ENCODE data around the gene TMEM14A.
"Not testable (repeated sequence)": the region's sequence is repeated elsewhere in the genome, so short reads cannot be mapped to it uniquely, and the experiment has no call there.

The TMEM14A gene

DNA sequence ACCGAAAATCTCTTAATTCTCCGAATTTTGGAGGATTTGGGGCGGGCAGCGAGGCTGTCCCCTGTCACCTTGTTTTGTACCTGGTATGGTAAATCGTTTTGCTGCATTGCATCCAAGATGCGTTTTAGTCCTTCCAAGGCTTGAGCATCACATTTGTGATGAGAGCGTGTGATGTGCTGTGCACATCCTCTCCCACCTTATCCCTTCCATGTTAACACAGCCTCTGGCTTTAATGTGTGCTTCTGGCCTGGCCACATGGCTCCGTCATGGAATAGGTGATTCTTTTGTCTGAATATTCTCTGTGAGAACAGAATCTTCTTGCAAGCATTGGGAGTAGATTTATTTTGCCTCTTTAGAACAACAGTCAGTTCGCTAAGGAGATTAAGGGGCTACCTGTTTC lies 763 bp downstream of the TMEM14A start:
- H3K4me3 ChIP-seq (replicated peaks; ENCODE audit: low read depth, low read length): peak overlapping the region; percentile 77
- TF ChIP-seq, protein P1, sequence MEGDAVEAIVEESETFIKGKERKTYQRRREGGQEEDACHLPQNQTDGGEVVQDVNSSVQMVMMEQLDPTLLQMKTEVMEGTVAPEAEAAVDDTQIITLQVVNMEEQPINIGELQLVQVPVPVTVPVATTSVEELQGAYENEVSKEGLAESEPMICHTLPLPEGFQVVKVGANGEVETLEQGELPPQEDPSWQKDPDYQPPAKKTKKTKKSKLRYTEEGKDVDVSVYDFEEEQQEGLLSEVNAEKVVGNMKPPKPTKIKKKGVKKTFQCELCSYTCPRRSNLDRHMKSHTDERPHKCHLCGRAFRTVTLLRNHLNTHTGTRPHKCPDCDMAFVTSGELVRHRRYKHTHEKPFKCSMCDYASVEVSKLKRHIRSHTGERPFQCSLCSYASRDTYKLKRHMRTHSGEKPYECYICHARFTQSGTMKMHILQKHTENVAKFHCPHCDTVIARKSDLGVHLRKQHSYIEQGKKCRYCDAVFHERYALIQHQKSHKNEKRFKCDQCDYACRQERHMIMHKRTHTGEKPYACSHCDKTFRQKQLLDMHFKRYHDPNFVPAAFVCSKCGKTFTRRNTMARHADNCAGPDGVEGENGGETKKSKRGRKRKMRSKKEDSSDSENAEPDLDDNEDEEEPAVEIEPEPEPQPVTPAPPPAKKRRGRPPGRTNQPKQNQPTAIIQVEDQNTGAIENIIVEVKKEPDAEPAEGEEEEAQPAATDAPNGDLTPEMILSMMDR (IDR thresholded peaks at IDR 0.05; ENCODE audit: low read length, missing control alignments): no peak
- no peak for DNase-seq (ENCODE audit: low read depth)

DNA sequence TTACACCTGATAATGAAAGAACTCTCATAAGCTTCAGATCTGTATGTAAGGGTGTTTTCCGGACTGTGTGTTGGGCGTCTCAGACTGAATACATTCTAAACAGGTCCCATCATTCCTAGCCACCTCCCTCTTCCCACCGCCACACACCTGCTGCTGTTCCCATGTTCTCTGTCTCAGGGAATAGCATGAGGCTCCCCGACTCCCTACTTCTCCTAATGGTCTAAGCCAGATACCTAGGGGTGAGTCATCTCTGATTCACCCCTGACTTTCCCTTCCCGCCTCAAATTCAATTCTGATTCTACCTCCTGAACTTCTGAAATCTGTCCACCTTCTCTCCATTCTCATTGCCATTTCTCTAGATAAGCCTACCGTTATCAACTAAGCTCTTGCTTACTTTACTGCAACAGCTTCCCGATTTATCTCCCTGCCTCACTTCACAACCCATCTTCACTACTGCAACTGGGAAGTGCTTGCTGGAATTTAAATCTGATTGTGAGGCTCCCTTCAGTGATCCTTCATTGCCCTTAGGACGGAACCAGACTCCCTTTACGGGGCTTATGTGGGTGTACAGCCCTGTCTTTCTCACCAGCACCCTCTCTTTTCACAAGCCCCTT lies 1.6 kb downstream of the TMEM14A start:
- TF ChIP-seq, protein P1 (IDR thresholded peaks at IDR 0.05; ENCODE audit: low read length, missing control alignments): no peak
- no peak overlapping the region for H3K4me3 ChIP-seq (replicated peaks; ENCODE audit: low read depth, low read length)
- no peak for DNase-seq (ENCODE audit: low read depth)

DNA sequence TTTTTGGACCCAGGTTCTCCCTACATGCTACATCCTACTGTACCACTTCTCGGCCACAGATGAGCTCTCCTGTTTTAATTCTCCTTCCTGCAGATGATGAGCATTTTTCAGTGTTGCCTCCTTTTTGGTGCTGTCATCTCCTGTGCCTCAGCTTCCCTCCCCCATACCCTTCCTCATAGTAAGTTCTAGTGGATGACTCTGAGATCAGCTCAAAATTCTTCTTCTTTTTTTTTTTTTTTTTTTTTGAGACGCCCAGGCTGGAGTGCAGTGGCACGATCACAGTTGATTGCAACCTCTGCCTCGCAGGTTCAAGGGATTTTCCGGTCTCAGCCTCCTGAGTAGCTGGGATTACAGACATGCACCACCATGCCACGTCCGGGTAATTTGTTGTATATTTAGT lies 3.8 kb downstream of the TMEM14A start:
- no peak overlapping the region for H3K4me3 ChIP-seq (replicated peaks; ENCODE audit: low read depth, low read length)
- TF ChIP-seq, protein P1 (IDR thresholded peaks at IDR 0.05; ENCODE audit: low read length, missing control alignments): no peak
- no peak for DNase-seq (ENCODE audit: low read depth)

DNA sequence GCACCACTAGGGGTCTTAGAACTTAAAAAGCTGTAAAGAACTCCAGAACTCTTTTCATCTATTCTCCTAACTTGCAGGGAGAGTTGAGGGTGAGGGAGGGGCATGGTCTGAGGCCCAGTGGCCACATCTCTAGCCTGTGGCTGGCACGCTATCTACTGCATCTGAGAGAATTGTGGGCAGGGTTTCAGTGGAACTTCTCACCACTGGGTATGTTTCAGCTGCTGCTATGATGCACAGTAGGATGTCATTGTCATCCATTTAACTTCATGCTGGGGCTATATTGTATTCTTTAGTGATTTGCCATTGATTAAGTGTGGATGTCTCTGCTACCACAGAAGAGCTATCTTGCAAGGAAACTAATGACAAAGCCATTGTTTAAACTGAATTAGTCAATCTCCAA lies 4.5 kb downstream of the TMEM14A start:
- DNase-seq (ENCODE audit: low read depth): no peak
- TF ChIP-seq, protein P1 (IDR thresholded peaks at IDR 0.05; ENCODE audit: low read length, missing control alignments): no peak
- H3K4me3 ChIP-seq (replicated peaks; ENCODE audit: low read depth, low read length): no peak overlapping the region

DNA sequence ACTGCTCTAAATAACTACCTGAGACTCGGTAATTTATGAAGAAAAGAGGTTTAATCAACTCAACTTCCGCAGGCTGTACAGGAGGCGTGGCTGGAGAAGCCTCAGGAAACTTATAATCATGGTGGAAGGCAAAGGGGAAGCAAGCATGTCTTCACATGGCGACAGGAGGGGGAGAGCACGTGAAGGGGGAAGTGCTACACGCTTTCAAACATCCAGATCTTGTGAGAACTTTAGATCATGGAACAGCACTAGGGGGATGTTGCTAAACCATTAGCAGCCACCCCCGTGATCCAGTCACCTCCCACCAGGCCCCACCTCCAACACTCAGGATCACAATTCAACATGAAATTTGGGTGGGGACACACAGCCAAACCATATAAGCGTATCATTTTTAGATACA lies 5.7 kb downstream of the TMEM14A start:
- H3K4me3 ChIP-seq (replicated peaks; ENCODE audit: low read depth, low read length); DNase-seq (ENCODE audit: low read depth): not testable (repeated sequence)

DNA sequence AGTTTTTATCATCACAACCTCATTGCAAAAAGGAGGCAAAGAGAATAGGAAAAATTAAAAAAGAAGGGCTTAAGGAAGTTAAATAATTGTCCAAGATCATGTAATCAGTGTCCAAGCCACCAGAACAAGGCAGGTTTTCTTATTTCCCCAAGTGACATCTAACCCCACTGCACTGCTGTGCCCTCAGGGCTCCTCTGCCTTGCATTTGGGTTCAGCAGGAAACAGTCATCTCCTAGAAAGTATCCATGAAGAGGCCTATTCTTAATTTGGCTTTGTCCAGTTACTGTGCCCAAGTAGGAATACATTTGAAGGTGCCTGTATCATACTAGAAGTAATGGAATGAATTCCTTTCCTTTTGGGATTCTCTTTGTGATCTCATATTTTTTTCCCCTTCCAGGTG lies 10.5 kb downstream of the TMEM14A start:
- TF ChIP-seq, protein P1 (IDR thresholded peaks at IDR 0.05; ENCODE audit: low read length, missing control alignments): no peak
- no peak overlapping the region for H3K4me3 ChIP-seq (replicated peaks; ENCODE audit: low read depth, low read length)
- no peak for DNase-seq (ENCODE audit: low read depth)

DNA sequence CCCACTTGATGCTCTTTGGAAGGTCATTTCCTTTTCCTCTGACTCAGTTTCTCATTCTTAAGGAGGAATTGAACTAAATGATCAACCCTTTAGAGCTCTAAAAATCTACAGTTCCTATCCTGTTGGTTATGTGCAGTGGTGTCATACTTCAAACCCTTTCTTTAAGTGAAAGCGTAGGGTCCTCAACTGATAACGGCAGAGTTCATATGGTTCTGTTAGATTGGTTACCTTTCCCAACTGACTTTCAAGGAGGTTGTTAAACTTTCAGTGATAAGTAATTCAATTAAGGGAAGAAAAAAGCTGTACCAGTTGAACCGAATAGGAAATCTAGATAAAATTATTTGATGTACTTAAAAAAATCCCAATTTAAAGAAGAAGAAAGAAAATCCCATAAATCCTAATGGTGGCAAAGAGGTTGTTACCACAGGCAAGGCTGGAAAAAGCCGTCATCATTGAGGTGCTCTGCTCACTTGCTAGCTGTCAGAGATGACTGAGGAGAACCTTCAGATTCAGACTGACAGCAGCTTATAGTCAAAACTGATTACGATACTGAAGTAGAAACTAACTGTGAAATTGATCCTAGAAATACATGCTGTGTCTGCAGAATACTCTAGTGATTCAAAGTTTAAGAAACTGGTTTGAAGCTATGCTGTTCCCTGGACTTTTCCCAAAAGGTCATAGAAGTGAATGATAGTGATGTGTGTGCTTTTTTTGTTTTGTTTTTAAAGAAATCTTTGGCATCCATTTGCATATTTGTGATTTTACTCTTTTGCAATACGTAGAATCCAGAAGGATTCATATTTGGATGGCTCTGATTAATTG lies 16.2 kb downstream of the TMEM14A start:
- no peak overlapping the region for H3K4me3 ChIP-seq (replicated peaks; ENCODE audit: low read depth, low read length)
- no peak for DNase-seq (ENCODE audit: low read depth)
- TF ChIP-seq, protein P1 (IDR thresholded peaks at IDR 0.05; ENCODE audit: low read length, missing control alignments): no peak

All from fibroblast of pulmonary artery (primary cell).